AG09309 (cell line): ENCODE measurements around the gene TMEM163.

Source experiments
- DNase-seq: peaks from one replicate; pipeline ENCODE4 v3.0.0-alpha.2; 2010; ENCODE audit warnings: low read depth
- H3K4me3 ChIP-seq: 2 replicates; pipeline ENCODE4 v1.5.1; 2011; ENCODE audit warnings: mild to moderate bottlenecking, low read depth, low read length, moderate library complexity; ENCODE audit not compliant: control insufficient read depth
- CTCF ChIP-seq: IDR thresholded peaks from 2 replicates; pipeline ENCODE4 v1.5.1; 2011; ENCODE audit warnings: mild to moderate bottlenecking, low read depth, low read length, inconsistent platforms; ENCODE audit not compliant: insufficient read depth, control insufficient read depth; ENCODE audit errors: missing control alignments

The TMEM163 gene

GRCh38 chr2:134603966-134604365 lies 114.8 kb downstream of the TMEM163 start:
- no peak for TF ChIP-seq CTCF
- no peak overlapping the region for H3K4me3 ChIP-seq
- no peak for DNase-seq

GRCh38 chr2:134602666-134603065 lies 116.1 kb downstream of the TMEM163 start:
- no peak for DNase-seq
- no peak for TF ChIP-seq CTCF
- no peak overlapping the region for H3K4me3 ChIP-seq

- no peak for TF ChIP-seq CTCF
- DNase-seq = no peak
- no peak overlapping the region for H3K4me3 ChIP-seq
Measured at GRCh38 chr2:134601264-134601663, 117.5 kb downstream of the TMEM163 start.

GRCh38 chr2:134600208-134600607 lies 118.6 kb downstream of the TMEM163 start:
- DNase-seq = no peak
- H3K4me3 ChIP-seq = no peak overlapping the region
- TF ChIP-seq CTCF = no peak

- no peak for TF ChIP-seq CTCF
- no peak for DNase-seq
- no peak overlapping the region for H3K4me3 ChIP-seq
Measured at GRCh38 chr2:134599236-134599635, 119.6 kb downstream of the TMEM163 start.

GRCh38 chr2:134594399-134594798 lies 124.4 kb downstream of the TMEM163 start:
- no peak overlapping the region for H3K4me3 ChIP-seq
- TF ChIP-seq CTCF = no peak
- DNase-seq = no peak

- no peak for DNase-seq
- H3K4me3 ChIP-seq = no peak overlapping the region
- TF ChIP-seq CTCF = no peak
Measured at GRCh38 chr2:134593519-134593918, 125.3 kb downstream of the TMEM163 start.
